DMS53 (cell line): ENCODE results near the gene DRC3.

Experiments used
- DNase-seq: peaks from one replicate; lab custom pipeline; 2025; lab: John Stamatoyannopoulos, UW

DRC3 gene

DNA sequence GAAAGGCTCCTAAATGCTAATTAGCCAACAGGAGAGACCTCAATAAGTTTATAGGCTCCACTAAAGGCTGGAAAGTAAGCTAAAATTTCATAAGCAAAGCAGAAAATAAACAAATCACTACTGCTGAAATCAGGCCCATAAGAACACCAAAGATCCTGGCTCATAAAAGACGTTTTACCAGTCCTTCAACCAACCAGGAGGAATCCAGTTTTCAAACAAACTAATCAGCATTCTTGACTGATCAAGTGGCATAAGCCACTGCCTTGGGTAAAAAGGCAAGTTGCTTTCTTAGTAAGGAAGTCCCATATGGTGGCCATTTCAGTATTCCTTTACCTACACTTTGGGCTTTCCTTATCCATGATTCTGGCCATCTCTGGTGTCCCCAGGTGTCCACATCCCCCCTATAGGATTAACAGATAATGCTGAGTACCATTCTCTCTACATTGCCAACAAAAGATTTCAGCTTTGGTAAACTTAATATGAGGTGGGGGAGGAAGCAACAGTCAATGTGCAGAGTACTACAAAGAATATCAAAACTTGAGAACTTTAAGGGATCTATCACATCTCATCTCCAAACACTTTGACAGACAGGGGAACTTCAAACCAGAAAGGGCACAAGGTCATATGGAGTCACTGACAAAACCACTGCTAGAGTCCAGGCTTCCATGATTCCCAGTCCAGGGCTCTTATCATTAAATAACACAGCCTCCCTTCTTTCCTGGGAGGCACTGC is 1.8 kb upstream of the DRC3 start:
- no peak for DNase-seq

DNA sequence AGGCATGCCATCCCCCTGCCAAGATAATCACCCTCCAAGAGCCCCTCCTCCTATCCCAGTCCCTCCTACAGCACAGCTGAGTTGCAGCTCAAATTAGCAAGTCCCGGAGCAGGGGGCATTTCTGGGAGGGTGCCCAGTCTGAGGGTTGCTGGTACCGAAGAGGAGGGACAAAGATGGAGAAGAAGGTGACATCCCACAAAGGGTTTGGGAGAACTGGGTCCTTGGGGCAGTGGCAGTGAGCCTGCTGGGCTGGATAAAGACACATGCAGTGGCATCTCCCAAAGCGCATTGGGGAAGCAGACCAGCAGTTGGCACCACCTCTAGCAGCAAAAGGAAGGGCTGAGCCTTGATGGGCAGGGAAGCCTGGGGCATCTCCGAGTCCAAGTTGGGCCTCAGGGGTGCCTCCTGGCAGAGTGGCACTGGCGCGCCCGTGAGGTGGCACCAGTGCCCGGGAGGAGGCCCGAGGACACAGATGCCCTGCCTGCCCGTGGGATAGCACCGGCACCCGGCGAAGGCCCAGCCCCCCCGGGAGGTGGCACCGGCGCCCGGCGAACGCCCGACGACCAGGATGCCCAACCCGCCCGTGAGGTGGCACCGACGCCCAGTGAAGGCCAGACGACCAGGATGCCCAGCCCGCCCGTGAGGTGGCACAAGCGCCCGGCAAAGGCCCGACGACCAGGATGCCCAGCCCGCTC is 1.1 kb upstream of the DRC3 start:
- peak; percentile 71 for DNase-seq

DNA sequence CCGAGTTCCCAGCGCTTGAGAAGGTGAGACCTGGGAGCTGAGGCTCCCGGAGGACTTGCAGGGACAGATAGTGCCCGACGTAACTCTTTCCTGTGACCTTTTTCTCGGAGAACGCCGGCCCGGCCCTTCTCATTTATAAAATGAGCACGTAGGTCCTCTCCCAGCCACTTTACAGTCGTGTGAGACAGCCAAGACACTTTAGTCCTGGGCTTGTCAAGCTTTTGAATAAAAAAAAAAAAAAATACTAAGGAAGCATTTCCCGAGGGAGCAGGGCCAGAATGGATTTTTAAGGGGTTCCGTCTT is 241 bp downstream of the DRC3 start:
- DNase-seq, result no peak

GRCh38 chr17:17975436-17975835 is 2.8 kb downstream of the DRC3 start:
- DNase-seq, result no peak

DNA sequence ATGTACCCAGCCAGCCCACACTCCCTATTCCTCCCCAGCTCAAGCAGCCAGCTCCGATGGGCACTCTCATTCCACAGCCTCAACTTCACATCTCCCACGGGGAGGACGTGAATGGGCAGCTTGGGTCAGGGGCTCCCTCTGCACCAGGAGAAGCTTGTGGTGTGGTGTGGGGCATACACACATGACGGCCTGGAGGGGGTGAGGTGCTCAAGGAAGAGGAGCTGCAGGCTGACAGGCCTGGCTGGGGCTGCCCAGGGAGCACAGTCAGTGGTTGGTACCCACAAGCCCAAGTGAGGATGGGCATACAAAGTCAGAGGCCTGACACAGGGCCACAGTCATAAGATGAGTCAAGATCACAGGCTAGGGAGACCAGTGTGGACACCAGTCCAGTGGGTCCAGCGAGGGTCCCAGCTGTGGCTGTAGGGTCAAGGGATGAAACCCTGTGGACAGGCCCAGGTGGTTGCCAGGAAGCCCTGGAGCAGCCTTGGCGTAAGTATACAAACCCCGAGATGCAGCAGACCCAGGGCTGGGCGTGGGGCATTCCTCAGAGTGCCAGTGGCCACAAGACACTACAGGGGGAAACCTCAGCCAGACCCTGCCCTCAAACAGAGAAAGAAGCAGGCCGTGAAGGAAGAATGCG is 4.4 kb downstream of the DRC3 start:
- no peak for DNase-seq

DNA sequence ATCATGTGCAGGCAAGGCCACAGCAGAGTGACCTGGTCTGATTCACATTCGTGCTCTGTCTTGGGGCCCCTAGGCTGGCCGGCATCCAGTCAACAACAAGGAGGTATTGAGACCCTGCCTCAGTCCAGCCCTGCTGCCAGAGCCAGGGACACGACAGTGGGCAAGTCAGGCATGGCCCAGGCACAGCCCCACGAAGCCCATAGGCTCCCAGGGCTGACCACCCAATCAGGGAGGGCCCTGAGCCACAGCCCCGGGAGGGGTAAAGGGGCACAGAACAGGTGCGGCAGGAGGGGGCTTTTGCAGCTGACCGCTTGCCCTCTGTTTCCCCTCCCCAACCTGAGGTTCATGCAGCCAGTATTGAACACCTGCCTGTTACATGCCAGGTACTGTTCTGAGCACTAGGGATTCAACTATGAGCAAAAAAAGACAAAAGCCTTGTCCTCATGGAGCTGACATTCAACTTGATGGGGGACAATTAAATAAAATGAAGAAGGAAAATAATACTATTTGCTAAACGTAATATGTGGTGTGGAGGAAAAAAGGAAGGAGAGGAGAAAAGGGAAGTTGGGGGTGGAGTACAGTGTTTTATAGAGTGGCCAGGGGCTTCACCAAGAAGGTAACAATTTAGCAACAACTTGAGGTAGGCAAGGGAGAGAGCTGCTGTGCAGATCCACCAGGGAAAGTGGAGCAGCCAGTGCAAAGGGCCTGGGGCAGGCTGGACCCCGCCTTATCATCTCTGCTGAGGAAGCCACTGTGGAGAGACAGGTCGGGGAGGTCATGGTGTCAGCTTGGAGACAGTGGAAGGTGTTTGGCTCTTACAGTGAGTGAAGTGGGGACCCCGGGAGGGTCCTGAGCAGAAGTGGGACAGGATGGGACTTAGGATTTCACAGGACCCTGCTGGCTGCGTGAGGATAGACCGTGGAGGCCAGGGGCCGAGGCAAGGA is 6.1 kb downstream of the DRC3 start:
- DNase-seq, result no peak

DNA sequence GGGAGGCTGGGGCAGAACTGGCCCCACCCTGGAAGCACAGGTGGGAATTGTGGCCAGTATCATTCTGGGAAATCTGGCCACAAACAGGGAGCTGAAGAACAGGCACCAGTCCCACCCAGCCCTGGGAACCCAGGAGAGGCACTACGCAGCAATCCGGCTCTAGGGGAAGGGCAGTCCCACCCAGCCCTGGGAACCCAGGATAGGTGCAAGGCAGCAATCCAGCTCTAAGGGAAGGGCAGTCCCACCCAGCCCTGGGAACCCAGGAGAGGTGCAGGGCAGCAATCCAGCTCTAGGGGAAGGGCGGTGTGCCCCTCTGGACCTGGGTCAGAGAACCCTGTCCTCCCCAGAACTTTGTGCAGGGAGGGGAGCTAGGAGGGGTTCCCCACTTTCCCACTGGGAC is 7.1 kb downstream of the DRC3 start:
- no peak for DNase-seq

GRCh38 chr17:17981330-17981729 is 8.7 kb downstream of the DRC3 start:
- DNase-seq, result no peak

DNA sequence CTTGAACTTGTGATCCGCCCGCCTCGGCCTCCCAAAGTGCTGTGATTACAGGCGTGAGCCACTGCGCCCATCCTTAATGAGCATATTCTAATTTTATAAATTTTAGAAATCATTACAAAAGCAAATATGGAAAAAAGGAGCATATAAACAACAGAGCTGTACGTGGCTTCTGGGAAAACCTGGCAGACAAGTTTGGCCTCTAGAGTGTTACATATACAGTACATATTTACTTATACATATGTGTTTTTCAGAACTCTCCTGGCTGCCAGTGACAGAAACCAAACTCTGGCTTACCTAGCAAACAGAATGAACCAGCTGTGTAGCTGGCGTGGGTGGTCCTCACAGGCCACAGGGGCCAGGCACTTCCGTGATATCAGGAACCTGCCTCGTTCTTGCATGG is 10.1 kb downstream of the DRC3 start:
- DNase-seq, result no peak

GRCh38 chr17:17983376-17983775 is 10.7 kb downstream of the DRC3 start:
- no peak for DNase-seq

DNA sequence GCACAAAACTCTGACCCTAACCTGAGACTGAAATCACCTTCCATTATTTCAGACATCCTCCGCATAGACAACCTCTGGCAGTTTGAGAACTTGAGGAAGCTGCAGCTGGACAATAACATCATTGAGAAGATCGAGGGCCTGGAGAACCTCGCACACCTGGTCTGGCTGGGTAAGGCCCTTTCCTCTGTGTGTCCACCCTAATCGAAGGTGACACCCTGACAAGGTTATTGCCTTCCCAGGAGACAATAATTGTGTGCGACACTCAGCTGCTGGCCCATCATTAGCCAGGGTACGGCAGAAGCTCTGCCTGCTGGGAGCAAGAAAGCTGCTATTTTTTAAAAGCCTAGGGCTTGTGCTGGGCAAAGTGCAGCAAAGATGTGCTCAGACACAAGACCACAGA is 11.1 kb downstream of the DRC3 start:
- no peak for DNase-seq

DNA sequence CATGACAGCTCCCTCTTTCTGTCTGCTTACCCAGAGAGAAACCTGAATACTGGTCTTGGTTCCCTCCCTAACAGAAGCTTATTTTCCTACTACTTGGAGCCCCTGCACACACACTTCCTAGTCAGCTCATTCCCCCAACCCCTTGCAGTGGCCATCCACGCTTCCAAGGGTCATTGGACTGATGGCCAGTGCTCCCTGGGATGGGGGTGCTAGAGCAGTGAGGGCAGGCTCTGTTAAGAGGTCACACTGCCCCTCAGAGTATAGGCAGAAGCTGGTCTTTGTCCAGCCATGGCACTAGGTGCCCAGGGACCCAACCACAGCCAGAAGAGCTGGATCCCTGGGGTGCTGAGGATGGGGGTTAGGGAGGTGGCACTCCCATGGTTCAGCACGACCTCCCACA is 12.5 kb downstream of the DRC3 start:
- no peak for DNase-seq

DNA sequence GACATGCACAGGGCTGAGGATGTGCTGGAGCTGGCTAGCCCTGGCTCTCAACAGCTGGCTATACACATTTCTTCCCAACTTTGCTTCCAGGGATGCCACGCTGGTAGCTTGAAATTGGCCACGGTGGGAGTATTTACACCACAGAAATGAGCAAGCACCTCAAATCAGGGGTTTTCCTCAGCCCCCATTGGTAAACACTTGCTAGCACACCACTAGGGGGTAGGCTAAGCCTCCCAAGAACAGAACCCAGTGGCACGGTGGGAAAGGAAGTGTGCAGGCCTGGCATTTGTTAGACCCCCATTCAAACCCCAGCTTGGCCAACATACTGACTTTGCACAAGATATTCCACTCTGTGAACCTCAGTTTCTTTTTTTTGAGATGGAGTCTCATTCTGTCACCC is 12.9 kb downstream of the DRC3 start:
- no peak for DNase-seq

DNA sequence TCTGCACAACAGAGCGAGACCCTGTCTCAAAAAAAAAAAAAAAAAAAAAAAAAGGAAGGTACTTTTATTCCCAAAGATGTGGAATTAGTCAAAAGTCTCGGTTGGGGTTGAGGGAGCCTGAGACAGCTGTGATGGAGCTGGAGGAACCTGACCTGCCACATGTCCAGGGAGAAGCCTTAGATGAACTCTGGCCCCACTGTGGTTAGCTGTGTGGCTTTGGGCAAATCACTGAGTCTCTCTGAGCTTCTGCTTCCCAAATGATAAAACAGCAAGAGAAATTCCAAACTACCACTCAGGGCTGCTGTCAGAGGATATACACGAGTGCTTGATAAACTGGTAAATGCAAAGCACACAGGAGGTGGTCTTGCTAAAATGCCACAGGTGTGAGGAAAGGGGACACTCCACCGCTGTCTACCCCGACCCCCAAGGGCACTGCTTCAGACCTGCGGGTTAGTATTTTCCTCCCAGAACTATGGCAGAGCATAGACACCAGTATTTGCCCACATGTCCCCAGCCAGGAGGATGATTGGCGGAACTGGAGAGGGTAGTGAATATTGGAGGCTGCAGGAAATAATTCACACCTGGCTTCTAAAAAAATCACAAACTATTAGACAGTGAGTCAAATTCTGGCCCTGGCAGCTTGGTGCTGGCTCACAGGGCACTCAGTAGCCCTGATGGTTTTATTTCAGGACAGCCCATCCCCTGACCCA is 14.7 kb downstream of the DRC3 start:
- peak; percentile 31 for DNase-seq

DNA sequence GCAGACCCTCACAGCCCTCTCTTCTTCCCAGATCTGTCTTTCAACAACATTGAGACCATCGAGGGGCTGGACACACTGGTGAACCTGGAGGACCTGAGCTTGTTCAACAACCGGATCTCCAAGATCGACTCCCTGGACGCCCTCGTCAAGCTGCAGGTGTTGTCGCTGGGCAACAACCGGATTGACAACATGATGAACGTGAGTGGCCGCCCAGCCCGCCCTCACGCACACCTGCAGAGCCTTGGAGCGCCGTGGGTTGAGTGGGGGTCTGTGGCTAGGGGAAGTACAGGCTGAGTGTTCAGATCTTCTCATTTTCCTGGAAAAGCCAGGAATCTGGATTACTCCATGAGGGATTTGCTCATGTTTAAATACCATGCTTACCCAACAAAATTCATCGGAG is 15.2 kb downstream of the DRC3 start:
- DNase-seq, result peak; percentile 56

- DNase-seq, result no peak
Measured at GRCh38 chr17:17988427-17988945, 15.8 kb downstream of the DRC3 start.

GRCh38 chr17:17989081-17989480 is 16.4 kb downstream of the DRC3 start:
- no peak for DNase-seq

DNA sequence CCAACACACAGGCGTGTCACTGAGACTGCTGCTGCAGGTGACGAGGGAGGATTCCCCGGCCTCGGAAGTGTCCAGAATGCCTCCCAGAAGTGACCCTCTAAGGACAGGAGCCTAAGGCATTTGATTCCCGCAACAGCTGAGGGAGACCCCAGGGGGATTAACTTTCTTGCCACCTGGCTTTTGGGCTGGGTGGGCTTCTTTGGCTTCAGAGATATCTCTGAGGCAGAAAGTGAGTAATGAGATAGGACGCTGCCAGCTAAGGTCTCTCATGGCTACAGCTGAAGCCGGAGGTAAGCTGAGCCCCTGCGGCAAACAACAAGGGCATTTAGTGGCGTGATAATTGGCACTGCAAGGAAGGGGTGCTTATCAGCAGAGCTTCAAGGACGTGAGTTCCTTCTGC is 17.0 kb downstream of the DRC3 start:
- DNase-seq, result no peak

DNA sequence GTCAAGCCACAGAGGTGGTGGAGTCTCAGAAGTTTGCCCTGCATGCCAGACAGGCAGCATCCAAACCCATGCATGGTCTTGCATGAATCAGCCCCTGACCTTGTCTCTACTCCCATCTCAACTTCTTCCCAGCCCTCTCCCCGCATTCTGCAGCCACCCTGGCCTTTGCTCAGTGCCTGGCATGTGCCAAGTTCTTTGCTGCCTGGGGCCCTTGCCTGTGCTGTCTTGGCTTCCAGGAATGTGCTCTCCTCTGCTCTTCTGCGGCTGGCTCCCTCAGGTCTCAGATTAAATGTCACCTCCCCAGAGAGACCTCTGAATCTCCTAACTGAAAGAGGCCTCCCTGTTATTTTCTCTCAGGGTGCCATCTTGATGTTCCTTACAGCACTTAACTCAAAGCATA is 17.6 kb downstream of the DRC3 start:
- no peak for DNase-seq

DNA sequence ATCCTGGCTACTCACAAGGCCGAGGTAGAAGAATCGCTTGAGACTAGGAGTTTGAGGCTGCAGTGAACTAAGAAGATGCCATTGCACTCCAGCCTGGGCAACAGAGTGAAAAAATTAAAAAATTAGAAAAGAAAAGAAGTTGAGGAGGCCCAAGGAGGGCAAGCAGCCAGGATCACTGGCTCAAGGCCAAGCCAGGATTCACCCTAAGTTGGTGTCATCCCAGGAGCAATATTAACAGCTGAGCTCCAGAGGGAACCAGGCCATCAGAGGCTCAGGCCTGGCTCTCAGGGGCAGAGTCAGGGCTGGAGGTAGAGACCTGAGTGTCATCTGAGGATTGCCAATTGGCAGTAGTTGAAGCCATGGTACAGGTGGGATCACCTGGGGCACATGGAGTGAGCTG is 20.7 kb downstream of the DRC3 start:
- no peak for DNase-seq

DNA sequence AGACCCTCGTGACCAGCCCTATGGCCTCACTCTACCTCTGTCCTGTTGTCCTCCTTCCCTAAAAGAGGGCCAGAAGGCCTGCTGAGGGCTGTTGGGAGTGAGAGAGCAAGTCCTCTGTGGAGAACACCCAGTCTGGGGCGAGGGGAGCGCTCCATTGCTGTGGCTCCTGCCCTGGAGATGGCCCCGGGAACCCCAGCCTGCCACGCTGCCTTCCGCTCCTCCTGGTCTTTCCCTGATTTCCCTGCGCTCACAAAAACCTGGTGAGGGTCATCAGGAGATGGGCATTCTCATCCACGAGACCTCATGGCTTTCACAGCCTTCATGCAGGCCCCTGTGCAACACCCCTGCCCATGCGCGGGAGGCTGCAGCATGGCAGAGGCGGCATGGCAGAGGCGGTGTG is 21.2 kb downstream of the DRC3 start:
- no peak for DNase-seq
